Measurements from ENCODE around the gene LTBR. TPM values are rescaled to one million over a fixed set of nuclear protein-coding genes. Genes with fewer than 3 reads are reported as not detected.

LTBR gene
- total RNA-seq, 1 donor from 2014 or later, result not detected

- peaks cover 48% of the 10 kb centered on the region for H3F3A ChIP-seq (ENCODE audit: low read depth)
- H3K4me3 ChIP-seq, result no peak overlapping the region
- H3K27me3 ChIP-seq, result peaks cover 31% of the 10 kb centered on the region
- H3K27ac ChIP-seq, result no peak overlapping the region
- no peaks in the 10 kb centered on the region for H4K20me1 ChIP-seq (ENCODE audit: low read depth)
- H3K9me3 Mint-ChIP-seq, result no peaks in the 10 kb centered on the region
- TF ChIP-seq EZH2phosphoT487 (IDR thresholded peaks at IDR 0.05), result no peak
- TF ChIP-seq, protein P1, sequence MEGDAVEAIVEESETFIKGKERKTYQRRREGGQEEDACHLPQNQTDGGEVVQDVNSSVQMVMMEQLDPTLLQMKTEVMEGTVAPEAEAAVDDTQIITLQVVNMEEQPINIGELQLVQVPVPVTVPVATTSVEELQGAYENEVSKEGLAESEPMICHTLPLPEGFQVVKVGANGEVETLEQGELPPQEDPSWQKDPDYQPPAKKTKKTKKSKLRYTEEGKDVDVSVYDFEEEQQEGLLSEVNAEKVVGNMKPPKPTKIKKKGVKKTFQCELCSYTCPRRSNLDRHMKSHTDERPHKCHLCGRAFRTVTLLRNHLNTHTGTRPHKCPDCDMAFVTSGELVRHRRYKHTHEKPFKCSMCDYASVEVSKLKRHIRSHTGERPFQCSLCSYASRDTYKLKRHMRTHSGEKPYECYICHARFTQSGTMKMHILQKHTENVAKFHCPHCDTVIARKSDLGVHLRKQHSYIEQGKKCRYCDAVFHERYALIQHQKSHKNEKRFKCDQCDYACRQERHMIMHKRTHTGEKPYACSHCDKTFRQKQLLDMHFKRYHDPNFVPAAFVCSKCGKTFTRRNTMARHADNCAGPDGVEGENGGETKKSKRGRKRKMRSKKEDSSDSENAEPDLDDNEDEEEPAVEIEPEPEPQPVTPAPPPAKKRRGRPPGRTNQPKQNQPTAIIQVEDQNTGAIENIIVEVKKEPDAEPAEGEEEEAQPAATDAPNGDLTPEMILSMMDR (IDR thresholded peaks at IDR 0.05), result no peak
- TF ChIP-seq EZH2 (IDR thresholded peaks at IDR 0.05), result no peak
- H3K4me1 Mint-ChIP-seq, result peaks cover 56% of the 10 kb centered on the region
- no peak for DNase-seq (ENCODE audit: low spot score)
- H3K36me3 ChIP-seq, result no peaks in the 10 kb centered on the region
- H2AFZ ChIP-seq (replicated peaks), result no peak overlapping the region
- H3K27ac Mint-ChIP-seq, result no peak overlapping the region
- no peaks in the 10 kb centered on the region for H3K9me3 ChIP-seq (ENCODE audit: low read depth)
- H3K27me3 Mint-ChIP-seq (ENCODE audit: insufficient read depth, low read depth), result peaks cover 13% of the 10 kb centered on the region
- H3K79me2 ChIP-seq (ENCODE audit: low read depth), result peaks cover 4% of the 10 kb centered on the region
- H3K36me3 Mint-ChIP-seq, result no peaks in the 10 kb centered on the region
- peaks cover 63% of the 10 kb centered on the region for H3K4me1 ChIP-seq
- H3K9ac ChIP-seq, result no peak overlapping the region
- peak overlapping the region; percentile 15 for H3K4me3 Mint-ChIP-seq
- H3K4me2 ChIP-seq, result no peak overlapping the region
Measured at GRCh38 chr12:6378709-6379472, 5.1 kb upstream of the LTBR start.

GRCh38 chr12:6380141-6381121 is 3.5 kb upstream of the LTBR start:
- peaks cover 50% of the 10 kb centered on the region for H3K4me1 ChIP-seq
- H4K20me1 ChIP-seq (ENCODE audit: low read depth), result no peaks in the 10 kb centered on the region
- peaks cover 9% of the 10 kb centered on the region for H3K27me3 Mint-ChIP-seq (ENCODE audit: insufficient read depth, low read depth)
- no peak overlapping the region for H3K4me3 ChIP-seq
- H3K4me3 Mint-ChIP-seq, result no peak overlapping the region
- no peak for TF ChIP-seq EZH2 (IDR thresholded peaks at IDR 0.05)
- TF ChIP-seq, protein P1 (IDR thresholded peaks at IDR 0.05), result no peak
- TF ChIP-seq EZH2phosphoT487 (IDR thresholded peaks at IDR 0.05), result no peak
- H3K9ac ChIP-seq, result no peak overlapping the region
- peak overlapping the region; percentile 47 for H3K27ac Mint-ChIP-seq
- peaks cover 22% of the 10 kb centered on the region for H3K27me3 ChIP-seq
- H3F3A ChIP-seq (ENCODE audit: low read depth), result peaks cover 42% of the 10 kb centered on the region
- H2AFZ ChIP-seq (replicated peaks), result peak overlapping the region; percentile 32
- H3K4me1 Mint-ChIP-seq, result peaks cover 52% of the 10 kb centered on the region
- H3K36me3 ChIP-seq, result no peaks in the 10 kb centered on the region
- no peak overlapping the region for H3K4me2 ChIP-seq
- no peak overlapping the region for H3K27ac ChIP-seq
- DNase-seq (ENCODE audit: low spot score), result peak; percentile 17
- no peaks in the 10 kb centered on the region for H3K36me3 Mint-ChIP-seq
- H3K9me3 ChIP-seq (ENCODE audit: low read depth), result no peaks in the 10 kb centered on the region
- no peaks in the 10 kb centered on the region for H3K79me2 ChIP-seq (ENCODE audit: low read depth)
- H3K9me3 Mint-ChIP-seq, result no peaks in the 10 kb centered on the region

- H3K27me3 Mint-ChIP-seq (ENCODE audit: insufficient read depth, low read depth), result peaks cover 4% of the 10 kb centered on the region
- TF ChIP-seq, protein P1 (IDR thresholded peaks at IDR 0.05), result no peak
- TF ChIP-seq EZH2 (IDR thresholded peaks at IDR 0.05) (no peak), EZH2phosphoT487 (IDR thresholded peaks at IDR 0.05) (no peak)
- H2AFZ ChIP-seq (replicated peaks), result peak overlapping the region; percentile 69
Measured at GRCh38 chr12:6382371-6382770, 1.6 kb upstream of the LTBR start.

More at GRCh38 chr12:6382371-6382770, 1.6 kb upstream of the LTBR start:
- Mint-ChIP-seq H3K27ac (peak overlapping the region; percentile 68), H3K4me1 (peaks cover 34% of the 10 kb centered on the region), H3K9me3 (no peaks in the 10 kb centered on the region), H3K4me3 (no peak overlapping the region), H3K36me3 (no peaks in the 10 kb centered on the region)
- peaks cover 22% of the 10 kb centered on the region for H3F3A ChIP-seq (ENCODE audit: low read depth)
- no peaks in the 10 kb centered on the region for H3K36me3 ChIP-seq
- H3K9ac ChIP-seq, result no peak overlapping the region
- no peak overlapping the region for H3K27ac ChIP-seq
- peaks cover 20% of the 10 kb centered on the region for H3K27me3 ChIP-seq
- peak; percentile 40 for DNase-seq (ENCODE audit: low spot score)
- H3K79me2 ChIP-seq (ENCODE audit: low read depth), result no peaks in the 10 kb centered on the region
- H3K4me3 ChIP-seq, result no peak overlapping the region
- H3K9me3 ChIP-seq (ENCODE audit: low read depth), result no peaks in the 10 kb centered on the region
- H4K20me1 ChIP-seq (ENCODE audit: low read depth), result no peaks in the 10 kb centered on the region
- H3K4me2 ChIP-seq, result peak overlapping the region; percentile 16
- peaks cover 31% of the 10 kb centered on the region for H3K4me1 ChIP-seq

All from neural progenitor cell (in vitro differentiated cells).